GM12878 (cell line): ENCODE results near the gene IGF2BP2. TPM values are rescaled to one million over a fixed set of nuclear protein-coding genes. Genes with fewer than 3 reads are reported as not detected.

ENCODE experiments used
- ATAC-seq: fragments of 200-7000 bp; cut with Tn5 transposase; 3 replicates; pipeline ENCODE4 v1.9.1; 2020; ENCODE audit warnings: mild to moderate bottlenecking, moderate library complexity
- BruUV-seq: library from RNA; stranded (reverse); fragments of 400-500 nt; replicated peaks from 2 replicates; lab custom pipeline; 2021; lab: Mats Ljungman, UMichigan
- CTCF ChIA-PET: fragments of 300-600 bp; sonication (Branson Sonifier 250); formaldehyde crosslinking; extraction: SDS; loops from one replicate; lab custom pipeline; 2021; ENCODE audit warnings: inconsistent platforms; lab: Yijun Ruan, JAX
- POLR2A ChIA-PET: fragments of 350-600 bp; formaldehyde crosslinking; extraction: SDS; loops from one replicate; lab custom pipeline; 2021; ENCODE audit warnings: inconsistent platforms; lab: Charles Lee
- RAD21 ChIA-PET: fragments of 300-600 bp; sonication (Branson Sonifier 250); formaldehyde crosslinking; loops from one replicate; lab custom pipeline; 2023; ENCODE audit warnings: antibody characterized with exemption; ENCODE audit not compliant: unreplicated experiment; lab: Charles Lee
- SMC1A ChIA-PET: fragments of 300-600 bp; sonication (Branson Sonifier 250); formaldehyde crosslinking; loops from one replicate; lab custom pipeline; 2023; ENCODE audit not compliant: unreplicated experiment, uncharacterized antibody; lab: Charles Lee
- DNase-seq: peaks from one replicate; pipeline ENCODE4 v3.0.0-alpha.2; 2011; ENCODE audit warnings: low read depth, low spot score
- FAIRE-seq: peaks from 3 replicates; lab custom pipeline; 2011; peaks lifted over from hg19 to GRCh38; lab: Jason Lieb, UNC
- H2AFZ ChIP-seq: 2 replicates; pipeline ENCODE4 v1.6.0; 2011; ENCODE audit warnings: low read depth, low read length, control low read depth; ENCODE audit not compliant: control insufficient read depth
- H3K27ac ChIP-seq: 2 replicates; pipeline ENCODE4 v1.5.1; 2011; ENCODE audit warnings: control low read depth; ENCODE audit not compliant: control insufficient read depth, insufficient read depth
- H3K27me3 ChIP-seq, 2 experiments: replicated peaks in 1 of 2; 2 replicates each; pipeline versions ENCODE4 v1.6.0 to v1.6.1; 2011; ENCODE audit warnings: low read length in 1 of 2; ENCODE audit not compliant: control insufficient read depth in 2 of 2, insufficient read depth in 2 of 2
- H3K36me3 ChIP-seq, 2 experiments: 2 replicates each; pipeline ENCODE4 v1.5.1; 2011; ENCODE audit warnings: low read length in 1 of 2; ENCODE audit not compliant: control insufficient read depth in 2 of 2, insufficient read depth in 2 of 2
- H3K4me1 ChIP-seq: 2 replicates; pipeline ENCODE4 v1.6.1; 2011; ENCODE audit warnings: mild to moderate bottlenecking, low read length, moderate library complexity, mixed read lengths; ENCODE audit not compliant: control insufficient read depth, insufficient read depth
- H3K4me2 ChIP-seq: 2 replicates; pipeline ENCODE4 v1.6.0; 2011; ENCODE audit warnings: control low read depth; ENCODE audit not compliant: control insufficient read depth, insufficient read depth
- H3K4me3 ChIP-seq: fragments of 200-600 bp; sonication (generic); 2 replicates; pipeline ENCODE4 v1.5.1; 2016
- H3K79me2 ChIP-seq: 2 replicates; pipeline ENCODE4 v1.6.0; 2011; ENCODE audit warnings: low read length; ENCODE audit not compliant: control insufficient read depth, insufficient read depth
- H3K9ac ChIP-seq: 2 replicates; pipeline ENCODE4 v1.8.0; 2011; ENCODE audit warnings: low read length, control low read depth, mixed read lengths; ENCODE audit not compliant: control insufficient read depth, insufficient read depth
- H3K9me3 ChIP-seq: replicated peaks from 3 replicates; pipeline ENCODE4 v1.5.1; 2011; ENCODE audit warnings: mild to moderate bottlenecking, low read length; ENCODE audit not compliant: control insufficient read depth, insufficient read depth
- H4K20me1 ChIP-seq: 2 replicates; pipeline ENCODE4 v1.6.0; 2011; ENCODE audit not compliant: control insufficient read depth, insufficient read depth
- CBX5 ChIP-seq: sonication (generic); IDR thresholded peaks from 2 replicates; pipeline ENCODE4 v1.6.1; 2016; ENCODE audit warnings: low read depth, moderate library complexity, mild to moderate bottlenecking, inconsistent platforms
- CEBPZ ChIP-seq: fragments of 150-350 bp; IDR thresholded peaks from 2 replicates; pipeline ENCODE4 v1.6.1; 2016; ENCODE audit warnings: low read depth, low read length
- EGR1 ChIP-seq, 2 experiments: IDR thresholded peaks; 1 replicate in 1 of 2; 2 replicates in 1 of 2; pipeline ENCODE4 v1.6.1; 2011 to 2012; ENCODE audit warnings: low read depth in 2 of 2, low read length in 2 of 2, borderline replicate concordance in 1 of 2, mild to moderate bottlenecking in 1 of 2, moderate library complexity in 1 of 2
- ELK1 ChIP-seq: IDR thresholded peaks from 2 replicates; pipeline ENCODE4 v1.6.1; 2012; ENCODE audit warnings: low read depth, low read length, improper control_type of control experiment
- FOXK2 ChIP-seq: fragments of 450-650 bp; IDR thresholded peaks from 2 replicates; pipeline ENCODE4 v1.6.1; 2017; ENCODE audit warnings: mild to moderate bottlenecking, moderate library complexity
- GATAD2B ChIP-seq: fragments of 450-650 bp; conservative IDR thresholded peaks from 2 replicates; pipeline ENCODE4 v1.6.1; 2017; ENCODE audit warnings: low read depth, mild to moderate bottlenecking, moderate library complexity
- MTA2 ChIP-seq: fragments of 450-650 bp; IDR thresholded peaks from 2 replicates; pipeline ENCODE4 v1.6.1; 2016; ENCODE audit warnings: low read depth, mild to moderate bottlenecking, moderate library complexity
- POLR2AphosphoS2 ChIP-seq: IDR thresholded peaks from 2 replicates; pipeline ENCODE4 v1.6.1; 2011; ENCODE audit warnings: low read depth, mild to moderate bottlenecking, low read length, improper control_type of control experiment, moderate library complexity
- RELA ChIP-seq: fragments of 450-650 bp; IDR thresholded peaks from 2 replicates; pipeline ENCODE4 v1.8.0; 2014; ENCODE audit warnings: borderline replicate concordance; ENCODE audit not compliant: partially characterized antibody
- SMAD1 ChIP-seq: fragments of 450-650 bp; IDR thresholded peaks from 2 replicates; pipeline ENCODE4 v1.6.1; 2018; ENCODE audit warnings: mild to moderate bottlenecking, low read depth; ENCODE audit not compliant: partially characterized antibody
- SUPT20H ChIP-seq: IDR thresholded peaks from 2 replicates; pipeline ENCODE4 v1.6.1; 2011; ENCODE audit warnings: low read depth, mild to moderate bottlenecking, low read length, moderate library complexity, borderline replicate concordance; ENCODE audit not compliant: control insufficient read depth
- TCF7 ChIP-seq: IDR thresholded peaks from 2 replicates; pipeline ENCODE4 v1.6.1; 2014; ENCODE audit warnings: antibody characterized with exemption, borderline replicate concordance
- YY1 ChIP-seq: IDR thresholded peaks from 2 replicates; pipeline ENCODE4 v1.6.1; 2011; ENCODE audit warnings: low read depth, mild to moderate bottlenecking, low read length
- ZBED1 ChIP-seq: IDR thresholded peaks from 2 replicates; pipeline ENCODE4 v1.6.1; 2016; ENCODE audit warnings: borderline replicate concordance
- ZNF24 ChIP-seq: fragments of 450-650 bp; IDR thresholded peaks from 2 replicates; pipeline ENCODE4 v1.6.1; 2017; ENCODE audit warnings: antibody characterized with exemption, mild to moderate bottlenecking
- in situ Hi-C: fragments of 300-500 bp; cut with MboI; formaldehyde crosslinking; loops from 9 replicates; pipeline ENCODE4 v1.14.3; 2018; ENCODE audit warnings: mixed read lengths
- intact Hi-C: fragments of 100-400 bp; cut with micrococcal nuclease; formaldehyde crosslinking; loops from one replicate; pipeline ENCODE4 v1.14.2; 2022; ENCODE audit not compliant: unreplicated experiment
- polyA plus RNA-seq, 11 experiments: library from polyadenylated mRNA; depleted of rRNA in 4 of 11; unstranded in 6 of 11; stranded (reverse) in 5 of 11; fragments of >200 nt; fragmentation: Nextera tagmentation in 4 of 11; fragmentation: Illumina TruSeq in 1 of 11; extraction: Ambion mirVana in 4 of 11; extraction: Trizol in 1 of 11; gene quantifications; 1 replicate in 1 of 11; 2 replicates in 10 of 11; pipeline versions ENCODE4 v1.2.1 to v1.2.3, GENCODE V29; 2011 to 2016; ENCODE audit warnings: inconsistent platforms in 2 of 11, missing spikeins in 2 of 11, low read depth in 1 of 11
- total RNA-seq, 4 experiments: library from RNA; depleted of rRNA in 3 of 4; stranded (reverse); fragments of >200 nt in 3 of 4; fragmentation: Illumina TruSeq in 1 of 4; extraction: Trizol in 1 of 4; gene quantifications; 2 replicates each; pipeline versions ENCODE4 v1.2.1 to v1.2.3, GENCODE V29; 2013 to 2021

IGF2BP2 gene
- total and polyA plus RNA-seq, 10 of the 15 experiments (the other 5 are each of a cell fraction or from before 2014, with no cell fraction given), result 0.25 to 0.72 TPM; not detected in 8

- ChIA-PET SMC1A (interaction anchor here (0.7 kb wide), 1 partner anchor 1742 kb away, joined by 3 read pairs; no protein-coding TSS in a partner anchor), POLR2A (no interaction called here), CTCF (no interaction called here), RAD21 (no interaction called here)
- Histone ChIP-seq H3K27ac (no peak overlapping the region), H3K79me2 (no peaks in the 10 kb centered on the region), H3K9ac (no peak overlapping the region), H3K4me1 (no peaks in the 10 kb centered on the region), H3K4me2 (no peak overlapping the region), H2AFZ (no peak overlapping the region), H3K9me3 (no peaks in the 10 kb centered on the region), H4K20me1 (no peaks in the 10 kb centered on the region), H3K27me3 (peaks cover 0 to 12% of the 10 kb centered on the region in 2 experiments; a peak in 2 of 4 replicates), H3K36me3 (no peaks in the 10 kb centered on the region), H3K4me3 (no peak overlapping the region)
- no peak for FAIRE-seq
- TF ChIP-seq CBX5 (no peak), ELK1 (no peak), CEBPZ (no peak), YY1 (no peak), RELA (no peak), SUPT20H (no peak), EGR1 (IDR thresholded peaks at IDR 0.05; ENCODE audit: borderline replicate concordance in 1 of 2, low read depth in 2 of 2, low read length in 2 of 2) (no peak), MTA2 (no peak), FOXK2 (no peak), POLR2AphosphoS2 (no peak), GATAD2B (no peak), ZNF24 (no peak), ZBED1 (no peak), SMAD1 (no peak), TCF7 (no peak)
- BruUV-seq, result no TSS peak
- DNase-seq, result no peak
- no peak for ATAC-seq
- in situ Hi-C loops, result no loop called here
- intact Hi-C loops, result no loop called here
Observed at GRCh38 chr3:185831990-185832389, 7.1 kb upstream of the IGF2BP2 start.
